ENCODE results near the gene RIMS3.
A peak's percentile ranks its signal among the peaks of the same experiment; 100 is the strongest.
"Not testable (repeated sequence)": the region's sequence is repeated elsewhere in the genome, so short reads cannot be mapped to it uniquely, and the experiment has no call there.

RIMS3 gene

DNA sequence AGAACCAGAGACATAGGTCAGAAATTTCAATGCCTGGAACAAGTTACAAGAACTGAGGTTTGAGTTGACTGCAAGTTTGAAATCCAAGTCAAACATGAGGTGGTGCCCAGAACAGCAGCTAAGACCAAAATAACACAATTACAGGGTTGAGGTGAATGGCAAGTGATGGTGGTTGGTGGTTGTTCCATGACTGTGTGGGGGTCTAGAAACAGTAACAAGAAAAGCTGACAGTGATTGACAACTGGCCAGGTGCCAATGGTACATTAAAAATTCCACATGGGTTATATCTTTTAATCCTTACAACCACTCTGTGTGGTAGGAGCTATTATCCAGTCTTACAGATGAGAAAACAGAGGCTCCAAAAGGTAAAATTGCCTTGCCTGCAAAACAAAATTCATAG, 32.0 kb downstream of the RIMS3 start:
- DNase-seq (ENCODE audit: low read depth in 4 of 4, low spot score in 1 of 4) = no peak

DNA sequence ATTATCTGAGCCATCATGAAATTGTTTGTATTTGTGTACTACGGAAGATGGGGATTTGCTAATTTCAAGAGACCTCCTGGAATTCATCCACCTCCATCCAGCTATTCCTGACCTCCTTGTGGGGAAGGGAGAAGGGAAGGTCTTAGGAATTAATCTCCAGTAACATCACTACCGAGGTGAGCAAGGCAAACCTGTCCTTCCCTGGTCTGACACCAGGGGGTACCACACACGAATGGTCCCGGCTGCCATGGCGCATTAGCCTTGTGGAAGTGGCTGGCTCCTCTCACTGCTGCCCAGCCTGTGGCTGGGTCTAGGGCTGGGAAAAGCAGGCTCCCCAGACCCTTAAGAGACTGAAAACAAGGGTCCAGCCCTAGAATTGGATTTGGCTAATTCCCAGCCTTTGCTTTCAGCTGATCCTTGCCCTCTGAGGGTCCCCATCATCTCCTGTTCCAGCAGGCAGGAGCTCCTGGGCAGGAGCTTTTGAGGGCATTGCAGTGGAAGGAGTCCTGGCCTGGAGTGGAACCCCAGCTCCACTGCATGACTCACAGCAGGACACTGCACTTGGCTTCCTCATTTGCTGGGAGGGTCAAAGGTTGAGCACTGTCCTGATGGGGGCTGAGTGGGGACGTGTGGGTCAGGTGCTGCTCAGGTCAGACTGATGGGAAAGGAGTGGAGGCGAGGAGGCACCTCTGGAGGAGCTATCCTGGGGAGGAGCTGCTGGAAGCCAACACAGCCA, 34.8 kb downstream of the RIMS3 start:
- DNase-seq (ENCODE audit: low read depth in 4 of 4, low spot score in 1 of 4) = peak in 1 of 4 experiments; percentile 8

- DNase-seq (ENCODE audit: low read depth in 4 of 4, low spot score in 1 of 4) = not testable (repeated sequence)
These were observed 35.9 kb downstream of the RIMS3 start for GRCh38 chr1:40629546-40629945.

- DNase-seq (ENCODE audit: low read depth in 4 of 4, low spot score in 1 of 4) = no peak
These were observed 36.6 kb downstream of the RIMS3 start for GRCh38 chr1:40628903-40629292.

GRCh38 chr1:40627987-40628902, 37.2 kb downstream of the RIMS3 start:
- no peak for DNase-seq (ENCODE audit: low read depth in 4 of 4, low spot score in 1 of 4)

DNA sequence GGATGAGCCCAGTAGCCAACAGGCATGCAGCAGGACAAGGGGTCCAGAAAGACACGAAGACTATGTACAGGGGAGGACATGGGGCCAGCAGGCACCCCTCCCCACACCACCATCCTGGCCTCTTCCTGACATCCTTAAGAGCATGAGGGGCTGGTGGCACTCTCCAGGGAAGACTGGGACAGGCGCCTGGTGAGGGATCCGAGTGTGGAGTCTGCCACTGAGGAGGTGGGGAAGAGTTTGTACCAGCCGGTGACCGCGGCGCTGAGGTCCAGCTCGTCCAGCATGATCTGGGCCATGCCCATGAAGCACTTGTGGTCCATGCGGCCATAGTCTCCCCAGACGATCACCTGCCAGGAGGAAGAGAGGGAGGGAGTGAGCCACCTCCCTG, 39.1 kb downstream of the RIMS3 start:
- no peak for DNase-seq (ENCODE audit: low read depth in 4 of 4, low spot score in 1 of 4)

GRCh38 chr1:40625476-40626382, 39.8 kb downstream of the RIMS3 start:
- no peak for DNase-seq (ENCODE audit: low read depth in 4 of 4, low spot score in 1 of 4)

DNA sequence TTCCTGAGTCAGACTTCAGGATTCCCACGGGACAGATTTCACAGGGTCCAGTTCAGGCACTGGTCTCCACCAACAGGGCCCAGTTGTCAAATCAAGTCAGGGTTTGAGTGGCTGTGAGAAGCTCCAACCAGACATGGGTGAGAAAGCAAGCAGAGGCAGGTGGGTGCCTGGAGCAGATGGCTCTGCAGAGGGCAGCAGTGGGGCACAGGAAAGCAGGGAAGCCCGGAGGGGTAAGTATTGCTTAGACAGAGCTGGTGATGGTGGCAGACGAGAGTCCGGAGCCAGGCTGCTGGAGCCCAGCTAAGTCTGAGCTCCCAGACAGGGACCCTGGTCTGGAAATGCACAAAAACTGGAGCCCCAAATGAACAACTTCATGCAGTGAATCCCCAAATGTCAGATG, 40.4 kb downstream of the RIMS3 start:
- no peak for DNase-seq (ENCODE audit: low read depth in 4 of 4, low spot score in 1 of 4)

GRCh38 chr1:40622936-40623629, 42.4 kb downstream of the RIMS3 start:
- DNase-seq (ENCODE audit: low read depth in 4 of 4, low spot score in 1 of 4) = no peak

GRCh38 chr1:40621821-40622450, 43.5 kb downstream of the RIMS3 start:
- no peak for DNase-seq (ENCODE audit: low read depth in 4 of 4, low spot score in 1 of 4)

- no peak for DNase-seq (ENCODE audit: low read depth in 4 of 4, low spot score in 1 of 4)
These were observed 44.8 kb downstream of the RIMS3 start for GRCh38 chr1:40620586-40621210.

GRCh38 chr1:40620150-40620549, 45.3 kb downstream of the RIMS3 start:
- DNase-seq (ENCODE audit: low read depth in 4 of 4, low spot score in 1 of 4) = no peak

- no peak for DNase-seq (ENCODE audit: low read depth in 4 of 4, low spot score in 1 of 4)
These were observed 47.4 kb downstream of the RIMS3 start for GRCh38 chr1:40618108-40618507.

DNA sequence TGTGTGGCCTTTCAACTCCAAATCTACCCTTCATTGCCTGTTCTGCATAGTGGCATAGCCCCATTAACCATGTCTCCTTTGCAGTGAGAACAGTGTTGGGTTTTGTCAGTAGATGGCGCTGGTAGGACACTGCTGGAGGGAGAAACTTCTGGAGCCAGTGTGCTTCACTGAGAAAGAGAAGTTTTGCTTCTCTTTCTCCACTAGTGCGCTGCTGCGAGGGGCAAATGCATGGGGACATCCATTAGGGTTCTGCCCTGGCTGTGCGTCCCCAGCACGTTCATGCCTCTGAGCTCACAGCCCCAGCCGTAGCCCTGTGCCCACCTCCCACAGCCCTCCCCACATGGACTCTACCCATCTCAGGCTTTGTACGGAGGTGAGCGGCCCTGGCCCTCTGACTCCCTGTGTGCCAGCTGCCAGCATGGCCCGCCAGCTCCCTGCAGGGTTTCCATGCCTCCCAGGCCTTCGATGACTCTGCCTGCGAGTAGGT, 53.1 kb downstream of the RIMS3 start:
- peak; percentile 40 to 58 (median 56) for DNase-seq (ENCODE audit: low read depth in 4 of 4, low spot score in 1 of 4)

- no peak for DNase-seq (ENCODE audit: low read depth in 4 of 4, low spot score in 1 of 4)
These were observed 55.3 kb downstream of the RIMS3 start for GRCh38 chr1:40610156-40610555.

GRCh38 chr1:40607921-40608320, 57.6 kb downstream of the RIMS3 start:
- no peak for DNase-seq (ENCODE audit: low read depth in 4 of 4, low spot score in 1 of 4)

- no peak for DNase-seq (ENCODE audit: low read depth in 4 of 4, low spot score in 1 of 4)
These were observed 58.5 kb downstream of the RIMS3 start for GRCh38 chr1:40606978-40607377.

DNA sequence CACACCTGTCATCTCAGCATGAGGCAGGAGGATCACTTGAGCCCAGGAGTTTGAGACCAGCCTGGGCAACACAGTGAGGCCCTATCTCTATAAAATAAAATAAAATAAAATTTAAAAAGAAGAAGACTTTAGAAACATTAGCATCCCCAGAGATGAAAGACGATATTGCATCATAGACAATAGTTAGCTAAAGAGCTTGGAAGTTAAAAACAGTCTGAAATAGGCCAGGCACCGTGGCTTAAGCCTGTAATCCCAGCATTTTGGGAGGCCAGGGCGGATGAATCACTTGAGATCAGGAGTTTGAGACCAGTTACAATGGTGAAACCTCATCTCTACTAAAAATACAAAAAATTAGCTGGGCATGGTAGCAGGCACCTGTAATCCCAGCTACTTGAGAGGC, 59.3 kb downstream of the RIMS3 start:
- no peak for DNase-seq (ENCODE audit: low read depth in 4 of 4, low spot score in 1 of 4)

DNA sequence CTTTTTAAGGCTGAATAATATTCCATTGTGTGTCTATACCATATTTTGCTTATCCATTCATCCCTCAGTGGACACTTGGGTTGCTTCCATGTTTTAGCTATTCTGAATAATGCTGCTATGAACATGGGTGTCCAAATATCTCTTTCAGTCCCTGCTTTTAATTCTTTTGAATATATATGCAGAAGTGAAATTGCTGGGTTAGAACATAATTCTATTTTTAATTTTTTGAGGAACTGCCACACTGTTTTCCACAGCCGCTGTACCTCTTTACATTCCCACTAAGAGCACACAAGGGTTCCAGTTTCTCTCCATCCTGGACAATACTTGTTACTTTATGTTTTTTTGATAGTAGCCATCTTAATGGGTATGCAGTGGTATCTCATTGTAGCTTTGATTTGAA, 65.6 kb downstream of the RIMS3 start:
- DNase-seq (ENCODE audit: low read depth in 4 of 4, low spot score in 1 of 4) = no peak

DNA sequence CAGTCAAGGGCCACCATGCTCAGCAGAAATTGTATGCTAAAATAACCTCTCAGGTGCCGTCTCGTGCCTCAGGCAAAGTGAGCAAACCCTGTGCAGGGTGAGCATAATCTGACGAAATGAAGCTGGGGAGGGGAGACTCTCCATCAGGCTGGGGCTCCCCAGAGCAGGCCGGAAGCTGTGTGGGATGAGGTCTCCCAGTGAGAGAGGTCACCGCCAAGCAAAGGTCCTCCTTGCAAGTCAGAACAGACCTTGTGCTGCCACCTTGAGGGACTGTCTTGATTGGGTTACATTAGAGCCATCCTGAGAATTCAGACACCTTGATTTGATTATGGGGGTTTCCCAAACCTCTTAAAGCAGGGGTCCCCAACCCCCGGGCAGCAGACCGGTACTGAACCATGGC, 69.9 kb downstream of the RIMS3 start:
- DNase-seq (ENCODE audit: low read depth in 4 of 4, low spot score in 1 of 4) = no peak
